ENCODE results near the gene ADH5. TPM values are rescaled to one million over a fixed set of nuclear protein-coding genes. Genes with fewer than 3 reads are reported as not detected.
A peak's percentile ranks its signal among the peaks of the same experiment; 100 is the strongest.
"Not testable (repeated sequence)": the region's sequence is repeated elsewhere in the genome, so short reads cannot be mapped to it uniquely, and the experiment has no call there.

The ADH5 gene
- total and polyA plus RNA-seq, 2 experiments from 2014 or later: 208 to 243 TPM

DNA sequence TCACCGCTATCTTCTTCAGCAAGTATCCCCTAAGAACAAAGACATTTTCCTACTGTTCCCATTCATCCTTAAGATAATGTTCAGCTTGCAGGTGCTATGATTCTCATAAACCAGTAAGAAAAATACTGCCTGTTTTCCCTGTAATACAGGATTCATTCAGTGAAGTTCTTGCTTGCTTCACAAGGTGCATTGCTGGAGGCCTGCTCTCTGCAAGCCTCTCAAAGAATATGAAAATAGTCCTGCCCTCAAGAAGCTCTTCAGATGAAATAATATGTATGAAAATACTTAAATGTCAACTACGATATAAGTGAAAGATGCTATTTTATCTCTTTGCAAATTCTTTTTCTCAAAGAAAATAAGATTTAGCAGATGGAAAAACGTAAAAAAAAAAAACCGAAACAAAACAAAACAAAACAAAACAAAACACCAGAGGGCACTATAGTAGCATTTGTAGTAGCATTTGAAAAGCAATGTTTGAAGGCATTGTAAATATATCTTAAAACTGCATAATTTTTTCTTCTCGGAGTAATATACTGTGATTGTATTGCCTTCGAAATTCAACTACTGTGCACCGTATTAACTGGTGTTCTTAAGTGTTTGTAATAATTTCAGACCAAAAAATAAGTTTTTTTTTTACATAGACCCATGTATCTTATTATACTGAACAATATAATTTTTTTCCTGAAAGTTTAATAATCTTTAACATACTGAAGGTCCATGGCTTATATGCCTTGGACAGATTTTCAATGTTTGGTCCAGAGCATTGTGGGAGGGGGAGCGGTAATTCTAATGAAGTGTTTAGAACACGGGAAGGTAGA, 29.5 kb upstream of the ADH5 start:
- H3F3A ChIP-seq (ENCODE audit: insufficient read depth): no peaks in the 10 kb centered on the region
- no peaks in the 10 kb centered on the region for H3K9me2 ChIP-seq (ENCODE audit: insufficient read depth)
- TF ChIP-seq EZH2phosphoT487 (IDR thresholded peaks at IDR 0.05; ENCODE audit: insufficient read depth, low read depth) (no peak), EZH2 (IDR thresholded peaks at IDR 0.05; ENCODE audit: insufficient read depth, poor library complexity, severe bottlenecking) (no peak)
- DNase-seq: peak; percentile 58
- H3K79me2 ChIP-seq (ENCODE audit: insufficient read depth): no peaks in the 10 kb centered on the region
- no peak overlapping the region for H3K4me3 ChIP-seq
- 0 out of 2 replicates have a peak overlapping the region, but pooled peaks have one; percentile 49 for H2AFZ ChIP-seq
- H3K27ac ChIP-seq: no peak overlapping the region
- H3K27me3 ChIP-seq (replicated peaks; ENCODE audit: insufficient read depth): no peaks in the 10 kb centered on the region
- in situ Hi-C loops (cut with MboI): loop anchor here (25.0 kb wide), 1 partner anchor 294 kb away; no protein-coding TSS in a partner anchor
- H3K4me1 ChIP-seq (ENCODE audit: insufficient read depth): 0 out of 2 replicates have a peak, but pooled peaks cover 2% of the 10 kb centered on the region
- H4K20me1 ChIP-seq (ENCODE audit: insufficient read depth): no peaks in the 10 kb centered on the region
- WGBS, 2 experiments (ENCODE audit: low coverage in 1 of 2, low lambda C conversion rate in 2 of 2, missing lambda C conversion rate in 2 of 2): 22 to 23% methylated on average over 8 to 9 of the region's 9 CpGs
- no peaks in the 10 kb centered on the region for H3K9me3 ChIP-seq (ENCODE audit: low read depth)
- H3K36me3 ChIP-seq (ENCODE audit: low read depth): no peaks in the 10 kb centered on the region
- H3K9ac ChIP-seq: no peak overlapping the region
- no peak overlapping the region for H3K4me2 ChIP-seq (ENCODE audit: unreplicated experiment)

DNA sequence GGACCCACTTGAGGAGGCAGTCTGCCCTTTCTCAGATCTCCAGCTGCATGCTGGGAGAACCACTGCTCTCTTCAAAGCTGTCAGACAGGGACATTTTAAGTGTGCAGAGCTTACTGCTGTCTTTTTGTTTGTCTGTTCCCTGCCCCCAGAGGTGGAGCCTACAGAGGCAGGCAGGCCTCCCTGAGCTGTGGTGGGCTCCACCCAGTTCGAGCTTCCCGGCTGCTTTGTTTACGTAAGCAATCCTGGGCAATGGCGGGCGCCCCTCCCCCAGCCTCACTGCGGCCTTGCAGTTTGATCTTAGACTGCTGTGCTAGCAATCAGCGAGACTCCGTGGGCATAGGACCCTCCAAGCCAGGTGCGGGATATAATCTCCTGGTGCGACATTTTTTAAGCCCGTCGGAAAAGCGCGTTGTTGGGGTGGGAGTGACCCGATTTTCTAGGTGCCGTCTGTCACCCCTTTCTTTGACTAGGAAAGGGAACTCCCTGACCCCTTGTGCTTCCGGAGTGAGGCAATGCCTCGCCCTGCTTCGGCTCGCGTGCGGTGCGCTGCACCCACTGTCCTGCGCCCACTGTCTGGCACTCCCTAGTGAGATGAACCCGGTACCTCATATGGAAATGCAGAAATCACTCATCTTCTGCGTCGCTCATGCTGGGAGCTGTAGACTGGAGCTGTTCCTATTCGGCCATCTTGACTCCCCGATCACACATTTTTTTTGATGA, 28.7 kb upstream of the ADH5 start:
- not testable (repeated sequence) for H3K4me2 ChIP-seq (ENCODE audit: unreplicated experiment); H3K79me2 ChIP-seq (ENCODE audit: insufficient read depth); H3K9me3 ChIP-seq (ENCODE audit: low read depth); H2AFZ ChIP-seq; H3K27me3 ChIP-seq (replicated peaks; ENCODE audit: insufficient read depth); H4K20me1 ChIP-seq (ENCODE audit: insufficient read depth); H3F3A ChIP-seq (ENCODE audit: insufficient read depth); H3K36me3 ChIP-seq (ENCODE audit: low read depth); H3K9me2 ChIP-seq (ENCODE audit: insufficient read depth); DNase-seq; H3K9ac ChIP-seq; H3K27ac ChIP-seq; H3K4me1 ChIP-seq (ENCODE audit: insufficient read depth); H3K4me3 ChIP-seq
- in situ Hi-C loops (cut with MboI): loop anchor here (25.0 kb wide), 1 partner anchor 295 kb away; no protein-coding TSS in a partner anchor
- 88% methylated on average over 21 to 29 of the region's 29 CpGs for WGBS, 2 experiments (ENCODE audit: low coverage in 1 of 2, low lambda C conversion rate in 2 of 2, missing lambda C conversion rate in 2 of 2)

DNA sequence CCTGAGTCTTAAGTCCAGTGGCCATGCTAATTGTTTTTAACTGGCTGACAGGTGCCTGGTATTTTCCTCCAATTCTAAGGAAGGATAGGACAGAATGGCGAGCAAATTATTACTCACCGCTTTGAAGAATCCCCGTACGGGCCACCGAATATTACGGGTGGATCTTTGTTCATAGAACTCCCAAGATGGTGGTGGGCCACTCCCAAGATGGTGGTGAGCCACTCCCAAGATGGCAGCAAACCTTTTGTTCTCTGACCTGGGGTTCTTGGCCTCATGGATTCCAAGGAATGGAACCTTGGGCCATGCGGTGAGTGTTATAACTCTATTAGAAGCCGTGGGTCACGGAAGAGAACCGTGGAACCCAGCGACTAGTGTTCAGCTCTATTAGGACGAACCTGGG, 20.7 kb upstream of the ADH5 start:
- in situ Hi-C loops (cut with MboI): loop anchor here (25.0 kb wide), 1 partner anchor 303 kb away; no protein-coding TSS in a partner anchor
- H3K27ac ChIP-seq; H4K20me1 ChIP-seq (ENCODE audit: insufficient read depth); H3F3A ChIP-seq (ENCODE audit: insufficient read depth); H3K9me2 ChIP-seq (ENCODE audit: insufficient read depth); H3K4me2 ChIP-seq (ENCODE audit: unreplicated experiment); H3K9ac ChIP-seq; H3K4me3 ChIP-seq; H3K9me3 ChIP-seq (ENCODE audit: low read depth); H3K4me1 ChIP-seq (ENCODE audit: insufficient read depth); DNase-seq; H3K27me3 ChIP-seq (replicated peaks; ENCODE audit: insufficient read depth); H3K36me3 ChIP-seq (ENCODE audit: low read depth); H3K79me2 ChIP-seq (ENCODE audit: insufficient read depth); H2AFZ ChIP-seq: not testable (repeated sequence)
- WGBS, 2 experiments (ENCODE audit: low coverage in 1 of 2, low lambda C conversion rate in 2 of 2, missing lambda C conversion rate in 2 of 2): 80 to 89% methylated on average over 12 of the region's 12 CpGs

DNA sequence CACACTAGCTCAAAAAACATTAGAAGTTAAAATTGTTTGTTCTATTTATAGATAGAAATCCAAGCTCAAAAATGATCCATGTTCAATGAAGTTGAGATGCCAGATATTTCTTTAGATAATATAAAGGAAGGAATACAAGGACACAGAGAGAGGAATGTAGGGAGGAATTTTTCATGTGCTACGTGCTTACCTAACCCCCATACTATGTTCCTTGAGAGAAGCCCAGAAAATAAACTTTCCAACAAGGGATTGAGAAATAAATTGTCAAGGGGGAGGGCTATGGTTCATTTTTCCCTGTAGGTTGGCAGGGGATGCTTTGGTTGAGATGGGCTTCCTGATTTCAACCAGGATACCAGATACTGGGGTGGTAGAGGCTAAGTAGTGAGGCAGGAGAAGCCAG, 15.6 kb upstream of the ADH5 start:
- peak; percentile 48 for DNase-seq
- no peak overlapping the region; the same call in 1 of the 2 replicates for H3K27ac ChIP-seq
- H3K4me2 ChIP-seq (ENCODE audit: unreplicated experiment): peak overlapping the region; percentile 25
- H3K4me1 ChIP-seq (ENCODE audit: insufficient read depth): peaks cover 35% of the 10 kb centered on the region
- H3K9me3 ChIP-seq (ENCODE audit: low read depth): no peaks in the 10 kb centered on the region
- H3K36me3 ChIP-seq (ENCODE audit: low read depth): no peaks in the 10 kb centered on the region
- peaks cover 13% of the 10 kb centered on the region for H3F3A ChIP-seq (ENCODE audit: insufficient read depth)
- no peak overlapping the region; the same call in 1 of the 2 replicates for H2AFZ ChIP-seq
- H3K4me3 ChIP-seq: no peak overlapping the region
- 50 to 56% methylated on average over 1 of the region's 1 CpG for WGBS, 2 experiments (ENCODE audit: low coverage in 1 of 2, low lambda C conversion rate in 2 of 2, missing lambda C conversion rate in 2 of 2)
- no peaks in the 10 kb centered on the region for H3K27me3 ChIP-seq (replicated peaks; ENCODE audit: insufficient read depth)
- H3K79me2 ChIP-seq (ENCODE audit: insufficient read depth): no peaks in the 10 kb centered on the region
- no peaks in the 10 kb centered on the region for H3K9me2 ChIP-seq (ENCODE audit: insufficient read depth)
- in situ Hi-C loops (cut with MboI): loop anchor here (25.0 kb wide), 1 partner anchor 308 kb away; no protein-coding TSS in a partner anchor
- TF ChIP-seq EZH2 (IDR thresholded peaks at IDR 0.05; ENCODE audit: insufficient read depth, poor library complexity, severe bottlenecking) (no peak), EZH2phosphoT487 (IDR thresholded peaks at IDR 0.05; ENCODE audit: insufficient read depth, low read depth) (no peak)
- H3K9ac ChIP-seq: no peak overlapping the region
- no peaks in the 10 kb centered on the region for H4K20me1 ChIP-seq (ENCODE audit: insufficient read depth)

Measured in GM23248 (cell line).